ENCODE data around the gene COLQ. TPM values are rescaled to one million over a fixed set of nuclear protein-coding genes. Genes with fewer than 3 reads are reported as not detected.

COLQ gene
- total RNA-seq, 4 donors from 2014 or later, result 0.10 to 3.3 (median 1.8) TPM

GRCh38 chr3:15440891-15441290 lies 80.6 kb downstream of the COLQ start:
- intact Hi-C loops (cut with DNase I; ENCODE audit: low total_unique reads), result no loop called here
- DNase-seq (ENCODE audit: low spot score in 2 of 2), result peak in 1 of 2 donors; percentile 34
- no peak for TF ChIP-seq CTCF (IDR thresholded peaks at IDR 0.05)
- no peak for TF ChIP-seq POLR2A (IDR thresholded peaks at IDR 0.05)
- WGBS, 2 donors, result 57 to 58% methylated on average over 4 of the region's 4 CpGs
- H3K4me3 ChIP-seq (ENCODE audit: low read depth, poor library complexity, severe bottlenecking), result no peak overlapping the region

GRCh38 chr3:15439476-15439875 lies 82.0 kb downstream of the COLQ start:
- H3K4me3 ChIP-seq (ENCODE audit: low read depth, poor library complexity, severe bottlenecking), result no peak overlapping the region
- intact Hi-C loops (cut with DNase I; ENCODE audit: low total_unique reads), result no loop called here
- no peak for DNase-seq (ENCODE audit: low spot score in 2 of 2)
- TF ChIP-seq POLR2A (IDR thresholded peaks at IDR 0.05), result no peak

- DNase-seq (ENCODE audit: low spot score in 2 of 2), result no peak
- intact Hi-C loops (cut with DNase I; ENCODE audit: low total_unique reads), result no loop called here
- TF ChIP-seq CTCF (IDR thresholded peaks at IDR 0.05), result no peak
- TF ChIP-seq POLR2A (IDR thresholded peaks at IDR 0.05), result no peak
- 79 to 86% methylated on average over 4 of the region's 4 CpGs for WGBS, 2 donors
- no peak overlapping the region for H3K4me3 ChIP-seq (ENCODE audit: low read depth, poor library complexity, severe bottlenecking)
These were observed 82.5 kb downstream of the COLQ start for GRCh38 chr3:15438983-15439382.

- DNase-seq (ENCODE audit: low spot score in 2 of 2), result peak in 1 of 2 donors; percentile 12
- no peak for TF ChIP-seq POLR2A (IDR thresholded peaks at IDR 0.05)
- no peak for TF ChIP-seq CTCF (IDR thresholded peaks at IDR 0.05)
- no peak overlapping the region for H3K4me3 ChIP-seq (ENCODE audit: low read depth, poor library complexity, severe bottlenecking)
- WGBS, 2 donors, result 80 to 94% methylated on average over 6 of the region's 6 CpGs
- intact Hi-C loops (cut with DNase I; ENCODE audit: low total_unique reads), result no loop called here
These were observed 85.3 kb downstream of the COLQ start for GRCh38 chr3:15436246-15436645.

GRCh38 chr3:15434756-15435155 lies 86.8 kb downstream of the COLQ start:
- WGBS, 2 donors, result 91 to 98% methylated on average over 4 of the region's 4 CpGs
- intact Hi-C loops (cut with DNase I; ENCODE audit: low total_unique reads), result no loop called here
- H3K4me3 ChIP-seq (ENCODE audit: low read depth, poor library complexity, severe bottlenecking), result no peak overlapping the region
- DNase-seq (ENCODE audit: low spot score in 2 of 2), result peak in 1 of 2 donors; percentile 7
- TF ChIP-seq POLR2A (IDR thresholded peaks at IDR 0.05), result no peak
- no peak for TF ChIP-seq CTCF (IDR thresholded peaks at IDR 0.05)

- WGBS, 2 donors, result 93 to 97% methylated on average over 1 of the region's 1 CpG
- H3K4me3 ChIP-seq (ENCODE audit: low read depth, poor library complexity, severe bottlenecking), result no peak overlapping the region
- intact Hi-C loops (cut with DNase I; ENCODE audit: low total_unique reads), result no loop called here
- no peak for DNase-seq (ENCODE audit: low spot score in 2 of 2)
- TF ChIP-seq POLR2A (IDR thresholded peaks at IDR 0.05), result no peak
- TF ChIP-seq CTCF (IDR thresholded peaks at IDR 0.05), result no peak
These were observed 88.0 kb downstream of the COLQ start for GRCh38 chr3:15433531-15433930.

All from lower leg skin (tissue), 4 donors.